RWPE2 (cell line): ENCODE measurements around the gene TPSD1.
A peak's percentile ranks its signal among the peaks of the same experiment; 100 is the strongest.
"Not testable (repeated sequence)": the region's sequence is repeated elsewhere in the genome, so short reads cannot be mapped to it uniquely, and the experiment has no call there.

ENCODE experiments used
- ATAC-seq: fragments of 200-7000 bp; cut with Tn5 transposase; 3 replicates; pipeline ENCODE4 v1.9.1; 2021; ENCODE audit warnings: low read depth
- DNase-seq: peaks from one replicate; pipeline ENCODE4 v3.0.0-alpha.2; 2020; ENCODE audit warnings: low spot score
- H3K27ac ChIP-seq: fragments of 450-650 bp; 2 replicates; pipeline ENCODE4 v1.5.1; 2017; ENCODE audit warnings: mild to moderate bottlenecking; ENCODE audit not compliant: poor library complexity, severe bottlenecking
- H3K27me3 ChIP-seq: fragments of 250-450 bp; sonication (Bioruptor Pico); 2 replicates; pipeline ENCODE4 v1.5.1; 2021; ENCODE audit warnings: mild to moderate bottlenecking, moderate library complexity; ENCODE audit not compliant: insufficient read depth, poor library complexity, severe bottlenecking
- H3K36me3 ChIP-seq: fragments of 250-450 bp; sonication (Bioruptor Pico); 2 replicates; pipeline ENCODE4 v1.5.1; 2020; ENCODE audit warnings: low read depth, mild to moderate bottlenecking, moderate library complexity
- H3K4me1 ChIP-seq: fragments of 250-450 bp; sonication (Bioruptor Pico); 2 replicates; pipeline ENCODE4 v1.5.1; 2021; ENCODE audit warnings: mild to moderate bottlenecking, moderate library complexity; ENCODE audit not compliant: insufficient read depth, poor library complexity, severe bottlenecking
- H3K4me3 ChIP-seq: fragments of 250-450 bp; sonication (Bioruptor Pico); 2 replicates; pipeline ENCODE4 v1.5.1; 2021; ENCODE audit warnings: mild to moderate bottlenecking, moderate library complexity; ENCODE audit not compliant: severe bottlenecking
- H3K9me3 ChIP-seq: fragments of 250-450 bp; sonication (Bioruptor Pico); 2 replicates; pipeline ENCODE4 v1.5.1; 2021; ENCODE audit warnings: mild to moderate bottlenecking, moderate library complexity; ENCODE audit not compliant: severe bottlenecking
- TF ChIP-seq, protein P1 (sequence below): fragments of 450-650 bp; IDR thresholded peaks from one replicate; pipeline ENCODE4 v1.5.1; 2017; ENCODE audit warnings: mild to moderate bottlenecking, moderate library complexity; ENCODE audit not compliant: poor library complexity, severe bottlenecking

TPSD1 gene

GRCh38 chr16:1230471-1231212, 25.2 kb upstream of the TPSD1 start:
- H3K27ac ChIP-seq, ATAC-seq, H3K27me3 ChIP-seq, H3K36me3 ChIP-seq, H3K9me3 ChIP-seq, H3K4me1 ChIP-seq, H3K4me3 ChIP-seq: not testable (repeated sequence)
- peak; percentile 50 for DNase-seq

GRCh38 chr16:1231301-1231700, 24.6 kb upstream of the TPSD1 start:
- H3K4me1 ChIP-seq, H3K36me3 ChIP-seq, H3K9me3 ChIP-seq, H3K4me3 ChIP-seq, H3K27me3 ChIP-seq, ATAC-seq, H3K27ac ChIP-seq: not testable (repeated sequence)
- peak; percentile 66 for DNase-seq

DNA sequence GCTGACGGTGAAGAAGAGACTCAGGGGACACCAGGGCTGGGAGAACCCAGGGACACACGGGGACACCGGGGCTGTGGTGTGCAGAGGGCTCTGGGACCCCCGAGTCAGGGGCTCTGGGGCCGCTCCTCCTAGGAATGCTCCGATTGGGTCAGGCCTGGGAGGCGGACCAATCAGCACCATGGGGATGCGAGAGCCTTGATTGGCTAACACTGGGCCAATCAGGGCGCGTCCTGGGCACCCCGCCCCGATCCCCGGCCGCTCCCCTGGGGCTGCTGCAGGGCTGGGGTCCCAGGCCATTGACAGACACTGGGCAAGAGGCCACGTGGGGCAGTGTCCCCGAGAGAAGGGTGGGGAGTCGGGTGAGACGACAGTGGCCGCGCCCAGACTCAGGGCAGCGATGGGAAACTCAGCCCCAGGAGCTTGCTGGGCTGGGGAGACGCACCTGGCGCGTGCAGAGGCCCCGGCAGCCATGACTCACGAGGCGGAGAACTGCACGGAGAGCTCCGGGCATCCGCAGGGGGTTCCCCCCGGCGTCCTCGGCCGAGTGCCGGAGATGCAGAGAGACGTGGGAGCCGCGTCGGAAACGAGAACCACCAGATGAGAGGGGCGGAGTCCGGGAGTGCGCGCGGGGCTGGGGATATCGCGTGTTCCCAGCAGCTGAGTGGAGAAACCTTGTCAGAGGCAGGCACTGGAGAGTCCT, 23.7 kb upstream of the TPSD1 start:
- H3K9me3 ChIP-seq, H3K4me3 ChIP-seq, H3K36me3 ChIP-seq, H3K4me1 ChIP-seq, H3K27ac ChIP-seq, H3K27me3 ChIP-seq, DNase-seq: not testable (repeated sequence)
- peak; percentile 57 for ATAC-seq

DNA sequence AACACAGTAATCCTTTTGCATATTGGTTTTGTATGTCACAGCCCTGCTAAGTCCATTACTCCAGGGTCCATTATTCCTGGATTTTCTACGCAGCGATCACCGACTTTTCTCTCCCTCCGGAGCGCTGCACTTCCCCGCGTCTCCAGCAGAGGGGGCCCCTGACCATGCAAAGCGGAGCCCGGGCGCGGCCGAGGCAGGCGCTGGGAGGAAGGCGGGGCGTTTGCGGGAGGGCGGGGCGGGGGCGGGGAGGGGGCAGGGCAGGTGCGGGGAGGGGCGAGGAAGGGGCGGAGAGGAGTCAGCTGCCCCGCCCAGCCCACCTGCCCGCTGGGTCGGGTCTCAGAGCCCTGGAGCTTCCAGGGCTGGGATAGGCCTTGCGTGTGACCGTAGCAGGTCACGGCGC, 19.2 kb upstream of the TPSD1 start:
- H3K4me1 ChIP-seq, H3K9me3 ChIP-seq, H3K4me3 ChIP-seq, H3K27ac ChIP-seq, H3K27me3 ChIP-seq, DNase-seq, H3K36me3 ChIP-seq: not testable (repeated sequence)
- ATAC-seq, result peak; percentile 27; the same call in 2 of the 3 replicates

GRCh38 chr16:1237990-1238389, 17.9 kb upstream of the TPSD1 start:
- TF ChIP-seq, protein P1, sequence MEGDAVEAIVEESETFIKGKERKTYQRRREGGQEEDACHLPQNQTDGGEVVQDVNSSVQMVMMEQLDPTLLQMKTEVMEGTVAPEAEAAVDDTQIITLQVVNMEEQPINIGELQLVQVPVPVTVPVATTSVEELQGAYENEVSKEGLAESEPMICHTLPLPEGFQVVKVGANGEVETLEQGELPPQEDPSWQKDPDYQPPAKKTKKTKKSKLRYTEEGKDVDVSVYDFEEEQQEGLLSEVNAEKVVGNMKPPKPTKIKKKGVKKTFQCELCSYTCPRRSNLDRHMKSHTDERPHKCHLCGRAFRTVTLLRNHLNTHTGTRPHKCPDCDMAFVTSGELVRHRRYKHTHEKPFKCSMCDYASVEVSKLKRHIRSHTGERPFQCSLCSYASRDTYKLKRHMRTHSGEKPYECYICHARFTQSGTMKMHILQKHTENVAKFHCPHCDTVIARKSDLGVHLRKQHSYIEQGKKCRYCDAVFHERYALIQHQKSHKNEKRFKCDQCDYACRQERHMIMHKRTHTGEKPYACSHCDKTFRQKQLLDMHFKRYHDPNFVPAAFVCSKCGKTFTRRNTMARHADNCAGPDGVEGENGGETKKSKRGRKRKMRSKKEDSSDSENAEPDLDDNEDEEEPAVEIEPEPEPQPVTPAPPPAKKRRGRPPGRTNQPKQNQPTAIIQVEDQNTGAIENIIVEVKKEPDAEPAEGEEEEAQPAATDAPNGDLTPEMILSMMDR, result no peak
- no peaks in the 10 kb centered on the region for H3K4me1 ChIP-seq
- DNase-seq (peak; percentile 11), ATAC-seq (no peak)
- H3K27ac ChIP-seq, result no peak overlapping the region
- H3K27me3 ChIP-seq, result no peaks in the 10 kb centered on the region
- no peak overlapping the region for H3K4me3 ChIP-seq
- H3K9me3 ChIP-seq, result no peaks in the 10 kb centered on the region
- H3K36me3 ChIP-seq, result no peaks in the 10 kb centered on the region

GRCh38 chr16:1238909-1239308, 17.0 kb upstream of the TPSD1 start:
- peak; percentile 9 for DNase-seq
- H3K9me3 ChIP-seq, H3K4me1 ChIP-seq, H3K36me3 ChIP-seq, H3K27me3 ChIP-seq, ATAC-seq, H3K4me3 ChIP-seq, H3K27ac ChIP-seq: not testable (repeated sequence)

GRCh38 chr16:1239575-1239974, 16.3 kb upstream of the TPSD1 start:
- not testable (repeated sequence) for H3K9me3 ChIP-seq, H3K4me3 ChIP-seq, ATAC-seq, H3K36me3 ChIP-seq, H3K4me1 ChIP-seq, H3K27me3 ChIP-seq, H3K27ac ChIP-seq
- DNase-seq, result peak; percentile 62

GRCh38 chr16:1240436-1240835, 15.4 kb upstream of the TPSD1 start, which contains the start of gene TPSAB1:
Gene TPSAB1 (plus strand): TSS chr16:1240705. CDS start chr16:1240939, 234 bp downstream.
- not testable (repeated sequence) for ATAC-seq, H3K4me3 ChIP-seq, H3K9me3 ChIP-seq, H3K4me1 ChIP-seq, H3K36me3 ChIP-seq, H3K27me3 ChIP-seq, H3K27ac ChIP-seq
- peak; percentile 23 for DNase-seq

GRCh38 chr16:1241081-1241480, 14.8 kb upstream of the TPSD1 start:
- H3K27ac ChIP-seq, H3K4me1 ChIP-seq, ATAC-seq, H3K4me3 ChIP-seq, H3K9me3 ChIP-seq, H3K36me3 ChIP-seq: not testable (repeated sequence)
- DNase-seq, result peak; percentile 42
- peaks cover 11% of the 10 kb centered on the region for H3K27me3 ChIP-seq

GRCh38 chr16:1243363-1243762, 12.5 kb upstream of the TPSD1 start:
- not testable (repeated sequence) for H3K4me3 ChIP-seq, H3K9me3 ChIP-seq, H3K27ac ChIP-seq, H3K4me1 ChIP-seq, H3K36me3 ChIP-seq, ATAC-seq
- DNase-seq, result peak; percentile 33
- peaks cover 21% of the 10 kb centered on the region for H3K27me3 ChIP-seq
